PC-3 (cell line): ENCODE data around the gene TARBP1. TPM values are rescaled to one million over a fixed set of nuclear protein-coding genes. Genes with fewer than 3 reads are reported as not detected.
A peak's percentile ranks its signal among the peaks of the same experiment; 100 is the strongest.

Experiments used
- ATAC-seq: fragments of 200-7000 bp; cut with Tn5 transposase; 2 replicates; pipeline ENCODE4 v1.9.1; 2020; ENCODE audit warnings: mild to moderate bottlenecking, moderate library complexity
- BruUV-seq: library from RNA; stranded (reverse); fragments of 400-500 nt; replicated peaks from 2 replicates; lab custom pipeline; 2021; lab: Mats Ljungman, UMichigan
- CTCF ChIA-PET: fragments of 300-600 bp; sonication (Branson Sonifier 250); formaldehyde crosslinking; loops from one replicate; lab custom pipeline; 2022; ENCODE audit warnings: antibody characterized with exemption; lab: Charles Lee
- POLR2A ChIA-PET: fragments of 300-600 bp; sonication (Branson Sonifier 250); formaldehyde crosslinking; loops from one replicate; lab custom pipeline; 2022; ENCODE audit warnings: antibody characterized with exemption; ENCODE audit not compliant: unreplicated experiment; lab: Charles Lee
- DNase-seq: peaks from one replicate; pipeline ENCODE4 v3.0.0-alpha.2; 2015
- H2AFZ ChIP-seq: fragments of 300-600 bp; sonication (generic); 2 replicates; pipeline ENCODE4 v1.6.0; 2016; ENCODE audit warnings: antibody characterized with exemption, low read length
- H3F3A ChIP-seq: fragments of 300-600 bp; sonication (generic); one replicate; pipeline ENCODE4 v1.6.0; 2017; ENCODE audit warnings: antibody characterized with exemption, low read length, control low read depth, mild to moderate bottlenecking; ENCODE audit not compliant: unreplicated experiment
- H3K27ac ChIP-seq: fragments of 300-600 bp; sonication (generic); 2 replicates; pipeline ENCODE4 v1.5.1; 2016; ENCODE audit warnings: mild to moderate bottlenecking, low read length
- H3K27me3 ChIP-seq: fragments of 300-600 bp; sonication (generic); 2 replicates; pipeline ENCODE4 v1.6.1; 2016; ENCODE audit warnings: low read length, mixed read lengths
- H3K36me3 ChIP-seq: fragments of 300-600 bp; sonication (generic); 2 replicates; pipeline ENCODE4 v1.6.1; 2016; ENCODE audit warnings: low read depth, mixed run types, low read length, mixed read lengths
- H3K4me1 ChIP-seq: fragments of 300-600 bp; sonication (generic); 2 replicates; pipeline ENCODE4 v1.5.1; 2016; ENCODE audit warnings: low read length; ENCODE audit not compliant: insufficient read depth
- H3K4me2 ChIP-seq: fragments of 300-600 bp; sonication (generic); 2 replicates; pipeline ENCODE4 v1.6.0; 2016; ENCODE audit warnings: low read length
- H3K4me3 ChIP-seq: fragments of 300-600 bp; sonication (generic); 2 replicates; pipeline ENCODE4 v1.5.1; 2016; ENCODE audit warnings: mild to moderate bottlenecking, low read length, mixed read lengths
- H3K79me2 ChIP-seq: fragments of 300-600 bp; sonication (generic); 2 replicates; pipeline ENCODE4 v1.6.1; 2017; ENCODE audit warnings: low read length, mixed read lengths
- H3K9ac ChIP-seq: fragments of 300-600 bp; sonication (generic); 2 replicates; pipeline ENCODE4 v1.6.0; 2016; ENCODE audit warnings: mild to moderate bottlenecking, low read length
- H3K9me2 ChIP-seq: fragments of 300-600 bp; sonication (generic); replicated peaks from 2 replicates; pipeline ENCODE4 v1.6.1; 2016; ENCODE audit warnings: mixed run types, low read length, mixed read lengths
- H3K9me3 ChIP-seq: fragments of 300-600 bp; sonication (generic); 2 replicates; pipeline ENCODE4 v1.6.1; 2016; ENCODE audit warnings: low read length, mixed read lengths
- H4K20me1 ChIP-seq: fragments of 300-600 bp; sonication (generic); 2 replicates; pipeline ENCODE4 v1.6.1; 2016; ENCODE audit warnings: low read length, mixed read lengths
- EZH2 ChIP-seq: fragments of 300-600 bp; sonication (generic); IDR thresholded peaks from one replicate; pipeline ENCODE4 v1.6.1; 2017; ENCODE audit warnings: antibody characterized with exemption, mild to moderate bottlenecking, low read length; ENCODE audit not compliant: unreplicated experiment
- EZH2phosphoT487 ChIP-seq: fragments of 300-600 bp; sonication (generic); IDR thresholded peaks from 2 replicates; pipeline ENCODE4 v1.6.1; 2018; ENCODE audit warnings: mild to moderate bottlenecking, antibody characterized with exemption, low read length, borderline replicate concordance
- intact Hi-C: fragments of 100-400 bp; cut with micrococcal nuclease; formaldehyde crosslinking; loops from 2 replicates; pipeline ENCODE4 v1.9.0; 2023
- total RNA-seq: library from RNA; depleted of rRNA; stranded (reverse); fragments of >200 nt; gene quantifications from 2 replicates; pipeline ENCODE4 v1.2.3, GENCODE V29; 2014
- TF ChIP-seq, protein P1 (sequence below): fragments of 300-600 bp; sonication (generic); conservative IDR thresholded peaks from 2 replicates; pipeline ENCODE4 v1.5.1; 2017; ENCODE audit warnings: antibody characterized with exemption, low read depth, mild to moderate bottlenecking, low read length

The TARBP1 gene
- total RNA-seq, 1 experiment from 2014 or later, result 15.1 TPM

DNA sequence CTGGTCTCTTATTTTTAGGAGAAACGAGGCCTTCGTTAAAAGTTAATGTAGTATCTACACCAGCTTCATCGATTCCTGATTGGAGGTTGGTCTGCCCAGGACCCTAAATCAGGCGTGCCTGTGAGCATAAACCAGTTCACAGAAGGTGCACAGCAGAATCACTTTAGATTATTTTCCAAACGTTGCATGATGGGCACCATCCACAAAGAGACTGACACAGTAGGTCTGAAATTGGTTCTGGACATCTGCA lies 256 bp upstream of the TARBP1 start:
- no TSS peak for BruUV-seq

DNA sequence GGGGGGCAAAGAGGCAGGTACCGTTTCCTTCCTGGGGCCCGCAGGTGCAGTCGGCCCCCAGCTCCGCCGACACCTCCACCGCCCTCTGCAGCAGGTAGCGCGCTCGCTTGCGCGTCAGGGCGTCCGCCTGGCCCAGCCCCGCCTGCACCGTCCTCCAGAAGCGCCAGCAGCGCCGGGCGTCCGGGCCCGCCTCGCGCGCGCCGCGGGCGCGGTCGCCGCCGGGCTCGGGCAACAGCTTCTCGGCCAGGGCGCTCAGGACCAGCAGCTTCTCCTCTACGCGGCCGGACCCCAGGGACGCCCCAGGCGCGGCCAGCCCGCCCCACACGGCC lies 863 bp downstream of the TARBP1 start:
- H2AFZ ChIP-seq, result peak overlapping the region; percentile 71
- H3K27me3 ChIP-seq, result no peaks in the 10 kb centered on the region
- ChIA-PET POLR2A (interaction anchor here (0.6 to 0.8 kb wide), 2 partner anchors 10 to 1263 kb away, joined by 4 to 10 read pairs; no protein-coding TSS in a partner anchor), CTCF (no interaction called here)
- intact Hi-C loops, result no loop called here
- ATAC-seq (peak; percentile 84), DNase-seq (peak; percentile 59)
- H4K20me1 ChIP-seq, result no peaks in the 10 kb centered on the region
- BruUV-seq, result no TSS peak
- peak overlapping the region; percentile 84 for H3K4me3 ChIP-seq
- H3F3A ChIP-seq, result no peaks in the 10 kb centered on the region
- no peaks in the 10 kb centered on the region for H3K9me3 ChIP-seq
- no peaks in the 10 kb centered on the region for H3K9me2 ChIP-seq
- peaks cover 49% of the 10 kb centered on the region for H3K79me2 ChIP-seq
- no peak for TF ChIP-seq EZH2phosphoT487
- no peak for TF ChIP-seq EZH2
- TF ChIP-seq, protein P1, sequence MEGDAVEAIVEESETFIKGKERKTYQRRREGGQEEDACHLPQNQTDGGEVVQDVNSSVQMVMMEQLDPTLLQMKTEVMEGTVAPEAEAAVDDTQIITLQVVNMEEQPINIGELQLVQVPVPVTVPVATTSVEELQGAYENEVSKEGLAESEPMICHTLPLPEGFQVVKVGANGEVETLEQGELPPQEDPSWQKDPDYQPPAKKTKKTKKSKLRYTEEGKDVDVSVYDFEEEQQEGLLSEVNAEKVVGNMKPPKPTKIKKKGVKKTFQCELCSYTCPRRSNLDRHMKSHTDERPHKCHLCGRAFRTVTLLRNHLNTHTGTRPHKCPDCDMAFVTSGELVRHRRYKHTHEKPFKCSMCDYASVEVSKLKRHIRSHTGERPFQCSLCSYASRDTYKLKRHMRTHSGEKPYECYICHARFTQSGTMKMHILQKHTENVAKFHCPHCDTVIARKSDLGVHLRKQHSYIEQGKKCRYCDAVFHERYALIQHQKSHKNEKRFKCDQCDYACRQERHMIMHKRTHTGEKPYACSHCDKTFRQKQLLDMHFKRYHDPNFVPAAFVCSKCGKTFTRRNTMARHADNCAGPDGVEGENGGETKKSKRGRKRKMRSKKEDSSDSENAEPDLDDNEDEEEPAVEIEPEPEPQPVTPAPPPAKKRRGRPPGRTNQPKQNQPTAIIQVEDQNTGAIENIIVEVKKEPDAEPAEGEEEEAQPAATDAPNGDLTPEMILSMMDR, result no peak
- H3K36me3 ChIP-seq, result no peaks in the 10 kb centered on the region
- H3K4me1 ChIP-seq, result peaks cover 11% of the 10 kb centered on the region
- peak overlapping the region; percentile 44 for H3K9ac ChIP-seq
- peak overlapping the region; percentile 87 for H3K4me2 ChIP-seq
- no peak overlapping the region for H3K27ac ChIP-seq

More for the DNA sequence above, 256 bp upstream of the TARBP1 start:
- no peaks in the 10 kb centered on the region for H4K20me1 ChIP-seq
- ATAC-seq (no peak), DNase-seq (no peak)
- H3K9me2 ChIP-seq, result no peaks in the 10 kb centered on the region
- H3F3A ChIP-seq, result no peaks in the 10 kb centered on the region
- H3K9ac ChIP-seq, result no peak overlapping the region
- H3K36me3 ChIP-seq, result no peaks in the 10 kb centered on the region
- no peaks in the 10 kb centered on the region for H3K9me3 ChIP-seq
- H3K4me3 ChIP-seq, result peak overlapping the region; percentile 79
- ChIA-PET CTCF (no interaction called here), POLR2A (no interaction called here)
- intact Hi-C loops, result no loop called here
- no peaks in the 10 kb centered on the region for H3K27me3 ChIP-seq
- H3K4me1 ChIP-seq, result peaks cover 11% of the 10 kb centered on the region
- no peak overlapping the region for H3K27ac ChIP-seq
- TF ChIP-seq, protein P1, result no peak
- TF ChIP-seq EZH2phosphoT487, result peak; percentile 11; the same call in 1 of the 2 replicates
- peaks cover 38% of the 10 kb centered on the region for H3K79me2 ChIP-seq
- peak overlapping the region; percentile 86 for H3K4me2 ChIP-seq
- peak overlapping the region; percentile 61 for H2AFZ ChIP-seq

DNA sequence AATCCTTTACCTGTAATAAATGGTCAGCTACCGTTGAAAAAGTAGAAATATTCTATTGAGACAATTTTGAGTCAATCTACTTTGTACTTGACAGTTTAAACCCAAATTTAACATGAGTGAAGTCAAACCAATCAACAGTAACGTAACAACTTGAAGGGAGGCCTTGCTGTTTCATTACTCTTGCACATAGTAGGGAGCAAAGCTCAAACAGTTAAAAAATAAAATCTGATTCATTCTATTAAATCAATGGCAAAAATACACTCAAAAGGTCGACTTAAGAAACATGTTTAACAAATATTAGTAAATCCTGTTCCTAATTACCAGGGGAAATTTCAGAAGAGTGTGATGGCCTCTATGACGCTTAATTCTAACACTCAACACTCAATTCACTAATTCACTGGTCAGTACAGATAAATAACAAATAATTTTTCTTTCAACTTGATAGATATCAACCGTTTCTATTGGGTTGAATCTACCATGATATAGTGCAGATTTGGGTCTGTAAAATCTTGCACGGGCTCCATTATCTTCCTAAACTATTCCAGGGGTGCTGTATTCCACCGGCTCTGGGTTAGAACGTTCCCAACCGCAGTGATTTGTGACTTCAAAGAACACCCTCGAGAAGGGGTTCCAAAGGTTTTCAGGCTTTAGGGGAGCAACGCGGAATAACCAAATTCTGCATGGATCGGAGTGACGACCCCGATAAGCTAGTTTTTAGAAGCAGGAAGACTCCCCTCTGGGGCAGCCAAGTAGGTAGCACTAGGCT lies 1.4 kb downstream of the TARBP1 start:
- H3K27me3 ChIP-seq, result no peaks in the 10 kb centered on the region
- CTCF ChIA-PET, result no interaction called here
- TF ChIP-seq, protein P1, result no peak
- TF ChIP-seq EZH2phosphoT487, result no peak
- TF ChIP-seq EZH2, result no peak
- TSS peak; percentile 34 for BruUV-seq
- no peak for ATAC-seq
- intact Hi-C loops, result no loop called here
- H3F3A ChIP-seq, result no peaks in the 10 kb centered on the region
- peaks cover 55% of the 10 kb centered on the region for H3K79me2 ChIP-seq
- peak overlapping the region; percentile 7 for H3K9ac ChIP-seq
- H3K9me3 ChIP-seq, result no peaks in the 10 kb centered on the region
- no peaks in the 10 kb centered on the region for H3K36me3 ChIP-seq
- peak overlapping the region; percentile 71 for H2AFZ ChIP-seq
- peak overlapping the region; percentile 87 for H3K4me2 ChIP-seq
- H3K4me1 ChIP-seq, result peaks cover 11% of the 10 kb centered on the region
- no peaks in the 10 kb centered on the region for H4K20me1 ChIP-seq
- H3K27ac ChIP-seq, result no peak overlapping the region
- DNase-seq, result no peak
- H3K9me2 ChIP-seq, result no peaks in the 10 kb centered on the region
- POLR2A ChIA-PET, result interaction anchor here (0.8 kb wide), 1 partner anchor 9 kb away, joined by 4 read pairs; no protein-coding TSS in a partner anchor
- H3K4me3 ChIP-seq, result peak overlapping the region; percentile 84
